GM06990 (cell line): Measurements from ENCODE around the gene IFT52.

Source experiments
- DNase-seq: peaks from one replicate; pipeline ENCODE4 v3.0.0-alpha.2; 2011; ENCODE audit not compliant: insufficient read length; ENCODE audit errors: extremely low read depth
- H3K27me3 ChIP-seq: replicated peaks from 2 replicates; pipeline ENCODE4 v1.6.0; 2011; ENCODE audit warnings: low read length; ENCODE audit not compliant: control insufficient read depth, insufficient read depth
- H3K36me3 ChIP-seq: 2 replicates; pipeline ENCODE4 v1.5.1; 2011; ENCODE audit warnings: low read length; ENCODE audit not compliant: control insufficient read depth, insufficient read depth
- H3K4me3 ChIP-seq: replicated peaks from 2 replicates; pipeline ENCODE4 v1.5.1; 2011; ENCODE audit warnings: low read depth, mild to moderate bottlenecking, control low read depth, low read length
- TF ChIP-seq, protein P1 (sequence below): IDR thresholded peaks from 2 replicates; pipeline ENCODE4 v1.5.1; 2011; ENCODE audit warnings: low read length, control low read depth, mild to moderate bottlenecking, inconsistent platforms; ENCODE audit not compliant: insufficient read depth, poor library complexity, severe bottlenecking

Gene IFT52

GRCh38 chr20:43563991-43564390 is 26.7 kb upstream of the IFT52 start:
- no peak overlapping the region for H3K4me3 ChIP-seq
- H3K27me3 ChIP-seq, result no peaks in the 10 kb centered on the region
- H3K36me3 ChIP-seq, result no peaks in the 10 kb centered on the region
- TF ChIP-seq, protein P1, sequence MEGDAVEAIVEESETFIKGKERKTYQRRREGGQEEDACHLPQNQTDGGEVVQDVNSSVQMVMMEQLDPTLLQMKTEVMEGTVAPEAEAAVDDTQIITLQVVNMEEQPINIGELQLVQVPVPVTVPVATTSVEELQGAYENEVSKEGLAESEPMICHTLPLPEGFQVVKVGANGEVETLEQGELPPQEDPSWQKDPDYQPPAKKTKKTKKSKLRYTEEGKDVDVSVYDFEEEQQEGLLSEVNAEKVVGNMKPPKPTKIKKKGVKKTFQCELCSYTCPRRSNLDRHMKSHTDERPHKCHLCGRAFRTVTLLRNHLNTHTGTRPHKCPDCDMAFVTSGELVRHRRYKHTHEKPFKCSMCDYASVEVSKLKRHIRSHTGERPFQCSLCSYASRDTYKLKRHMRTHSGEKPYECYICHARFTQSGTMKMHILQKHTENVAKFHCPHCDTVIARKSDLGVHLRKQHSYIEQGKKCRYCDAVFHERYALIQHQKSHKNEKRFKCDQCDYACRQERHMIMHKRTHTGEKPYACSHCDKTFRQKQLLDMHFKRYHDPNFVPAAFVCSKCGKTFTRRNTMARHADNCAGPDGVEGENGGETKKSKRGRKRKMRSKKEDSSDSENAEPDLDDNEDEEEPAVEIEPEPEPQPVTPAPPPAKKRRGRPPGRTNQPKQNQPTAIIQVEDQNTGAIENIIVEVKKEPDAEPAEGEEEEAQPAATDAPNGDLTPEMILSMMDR, result no peak
- DNase-seq, result no peak

GRCh38 chr20:43564455-43564854 is 26.3 kb upstream of the IFT52 start:
- TF ChIP-seq, protein P1, result no peak
- no peaks in the 10 kb centered on the region for H3K36me3 ChIP-seq
- no peak overlapping the region for H3K4me3 ChIP-seq
- no peaks in the 10 kb centered on the region for H3K27me3 ChIP-seq
- no peak for DNase-seq

DNA sequence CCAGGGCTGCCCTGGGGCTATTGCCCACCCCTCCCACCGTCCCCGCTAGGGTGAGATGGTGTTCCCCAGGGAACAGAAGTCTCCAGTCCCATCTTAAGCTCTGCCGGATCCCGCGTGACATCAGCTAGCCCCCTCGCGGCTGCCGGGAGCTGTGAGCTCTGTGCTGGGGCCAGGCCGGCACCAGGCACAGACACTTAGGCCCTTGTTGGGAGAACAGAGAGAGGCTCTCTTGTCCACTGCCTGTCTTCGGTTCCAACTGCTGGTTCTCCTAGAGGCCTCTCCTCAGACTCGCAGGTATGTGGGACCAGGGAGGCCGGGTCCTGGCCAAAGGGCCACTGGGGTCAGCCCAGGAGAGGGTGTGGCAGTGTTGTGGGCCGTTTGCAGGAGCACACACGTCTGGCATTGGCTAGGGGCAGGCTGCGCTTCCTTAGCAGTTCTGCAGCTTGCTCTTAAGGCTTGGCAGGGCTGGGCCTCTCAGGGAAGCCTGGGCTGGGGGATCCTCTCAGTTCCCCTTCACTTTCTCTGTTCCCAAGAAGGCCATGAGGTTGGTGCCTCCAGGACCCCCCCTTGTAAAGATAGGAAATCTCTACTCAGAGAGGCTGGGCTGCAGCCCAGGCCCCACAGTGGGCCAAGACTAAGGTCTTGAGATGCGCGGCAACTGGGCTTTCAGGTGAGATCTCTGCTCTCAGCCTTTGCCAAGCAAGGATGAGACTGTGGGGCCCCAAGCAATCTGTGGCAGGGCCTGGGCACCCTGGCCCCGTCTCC is 25.6 kb upstream of the IFT52 start:
- no peak for DNase-seq
- TF ChIP-seq, protein P1, result no peak
- no peaks in the 10 kb centered on the region for H3K27me3 ChIP-seq
- H3K4me3 ChIP-seq, result no peak overlapping the region
- H3K36me3 ChIP-seq, result no peaks in the 10 kb centered on the region

- no peaks in the 10 kb centered on the region for H3K36me3 ChIP-seq
- H3K27me3 ChIP-seq, result no peaks in the 10 kb centered on the region
- DNase-seq, result no peak
- TF ChIP-seq, protein P1, result no peak
- no peak overlapping the region for H3K4me3 ChIP-seq
Measured at GRCh38 chr20:43565758-43566104, 25.0 kb upstream of the IFT52 start.

DNA sequence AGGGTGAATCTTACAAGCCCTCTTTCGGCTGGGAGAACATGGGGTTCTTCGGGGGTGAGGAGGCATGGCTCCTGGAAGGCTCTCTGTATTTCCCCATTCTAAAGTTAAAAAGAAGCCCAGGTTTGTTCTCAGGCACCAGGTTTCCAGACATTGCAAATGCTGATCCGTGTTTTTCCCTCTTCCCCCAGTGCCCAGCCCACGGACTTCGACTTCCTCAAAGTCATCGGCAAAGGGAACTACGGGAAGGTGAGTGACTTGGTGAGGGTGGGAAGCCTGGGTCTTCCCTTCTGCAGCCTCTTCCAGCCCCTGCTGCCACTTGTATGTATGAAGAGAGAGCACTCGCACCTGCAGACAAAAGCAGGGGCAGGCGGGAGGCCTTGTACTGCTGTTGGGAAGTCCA is 23.3 kb upstream of the IFT52 start:
- TF ChIP-seq, protein P1, result no peak
- H3K4me3 ChIP-seq, result no peak overlapping the region
- H3K27me3 ChIP-seq, result no peaks in the 10 kb centered on the region
- H3K36me3 ChIP-seq, result no peaks in the 10 kb centered on the region
- DNase-seq, result no peak

DNA sequence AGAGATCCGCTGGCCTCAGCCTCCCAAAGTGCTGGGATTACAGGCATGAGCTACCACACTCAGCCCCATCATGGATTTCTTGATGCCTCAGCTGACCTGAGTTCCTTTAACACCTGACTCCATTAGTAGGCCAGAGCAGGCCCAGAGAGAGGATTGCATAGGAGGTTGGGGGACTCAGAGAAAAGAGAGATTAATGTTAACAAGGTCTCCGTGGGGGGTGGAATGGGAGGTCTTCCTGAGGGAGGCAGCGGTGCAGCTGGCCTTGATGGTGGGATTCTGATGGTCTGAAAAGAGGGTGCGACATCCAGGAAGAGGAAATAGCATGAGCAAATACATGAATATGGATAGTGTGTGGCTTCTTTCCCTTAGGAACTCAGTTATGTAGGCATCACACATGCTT is 22.0 kb upstream of the IFT52 start:
- no peaks in the 10 kb centered on the region for H3K36me3 ChIP-seq
- H3K4me3 ChIP-seq, result no peak overlapping the region
- no peaks in the 10 kb centered on the region for H3K27me3 ChIP-seq
- no peak for DNase-seq
- TF ChIP-seq, protein P1, result no peak
